Stimulated activated CD8-positive, alpha-beta memory T cell treated with anti-CD3 and anti-CD28 coated beads, Interleukin-7, amount 100 ng/mL, for 1 hour (primary cell): ENCODE data around the gene CHAF1A.

Experiments
- DNase-seq, 2 donors: peaks; one replicate each; pipeline ENCODE4 v3.0.0-alpha.2; 2020; ENCODE audit warnings: low read depth in 2 of 2

The CHAF1A gene

GRCh38 chr19:4456476-4456842 lies 54.0 kb downstream of the CHAF1A start:
- no peak for DNase-seq

- DNase-seq, result peak in 1 of 2 donors; percentile 10
Measured at GRCh38 chr19:4456843-4457653, 54.6 kb downstream of the CHAF1A start.

DNA sequence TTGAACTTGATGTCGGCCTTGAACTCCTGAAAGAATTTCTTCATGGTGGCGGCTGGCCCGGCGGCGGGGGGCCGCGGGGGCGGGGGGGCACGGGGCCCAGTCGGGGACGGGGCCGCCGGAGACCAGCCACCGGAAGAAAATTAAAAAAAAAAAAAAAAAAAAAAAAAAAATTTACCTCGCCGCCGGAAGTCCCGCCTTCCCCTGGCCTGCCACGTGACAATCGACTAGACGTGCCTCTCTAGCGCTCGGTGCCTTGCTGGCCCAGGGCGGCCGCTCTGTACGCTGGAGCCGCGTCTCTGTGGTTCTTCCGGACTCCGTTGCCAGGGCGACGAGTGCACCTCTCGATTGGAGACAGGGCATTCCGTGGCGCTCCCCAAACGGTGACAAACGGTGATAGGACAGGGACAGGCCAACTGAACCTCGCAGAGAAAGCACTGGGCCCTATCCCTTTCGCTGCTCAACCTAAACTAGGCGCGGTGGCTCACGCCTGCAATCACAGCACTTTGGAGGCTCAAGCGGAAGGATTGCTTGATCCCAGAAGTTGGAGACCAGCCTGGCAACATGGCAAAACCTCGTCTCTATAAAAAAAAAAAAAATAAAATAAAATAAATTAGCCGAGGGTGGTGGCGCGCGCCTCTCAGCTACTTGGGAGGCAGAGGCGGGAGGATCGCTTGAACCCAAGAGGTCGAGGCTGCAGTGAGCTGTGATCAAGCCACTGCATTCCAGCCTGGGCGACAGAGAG lies 55.4 kb downstream of the CHAF1A start, which contains the start of gene UBXN6:
UBXN6 (minus strand) TSS at position 141 of the 742 bp plus-strand sequence; CDS start at position 44, 97 bp downstream.
- DNase-seq, result peak; percentile 90 to 93

DNA sequence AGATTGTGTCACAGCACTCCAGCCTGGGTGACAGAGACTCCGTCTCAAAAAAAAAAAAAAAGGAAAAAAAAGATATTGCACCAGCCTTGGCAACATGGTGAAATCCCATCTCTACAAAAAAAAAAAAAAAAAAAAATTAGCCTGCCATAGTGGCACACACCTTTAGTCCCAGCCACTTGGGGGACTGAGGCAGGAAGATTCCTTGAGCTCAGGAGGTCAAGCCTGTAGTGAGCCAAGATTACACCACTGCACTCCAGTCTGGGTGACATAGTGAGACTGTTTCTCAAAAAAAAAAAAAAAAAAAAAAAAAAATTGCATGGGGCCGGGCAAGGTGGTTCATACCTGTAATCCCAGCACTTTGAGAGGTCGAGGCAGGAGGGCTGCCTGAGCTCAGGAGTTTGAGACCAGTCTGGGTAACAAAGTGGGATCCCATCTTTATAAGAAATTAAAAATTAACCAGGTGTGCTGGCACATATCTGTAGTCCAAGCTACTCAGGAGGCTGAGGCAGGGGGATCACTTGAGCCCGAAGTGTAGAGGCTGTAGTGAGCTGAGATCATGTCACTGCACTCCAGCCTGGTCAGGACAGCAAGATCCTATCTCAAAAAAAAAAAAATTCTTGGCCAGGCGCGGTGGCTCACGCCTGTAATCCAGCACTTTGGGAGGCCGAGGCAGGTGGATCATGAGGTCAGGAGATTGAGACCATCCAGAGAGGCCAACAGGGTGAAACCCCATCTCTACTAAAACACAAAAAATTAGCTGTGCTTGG lies 62.6 kb downstream of the CHAF1A start:
- DNase-seq, result no peak

- DNase-seq, result no peak
Measured at GRCh38 chr19:4467835-4468234, 65.4 kb downstream of the CHAF1A start.

- DNase-seq, result peak; percentile 90 to 91
Measured at GRCh38 chr19:4471403-4472173, 69.1 kb downstream of the CHAF1A start.

GRCh38 chr19:4472174-4472974 lies 69.9 kb downstream of the CHAF1A start, which contains the start of gene HDGFL2:
Gene HDGFL2 (plus strand): TSS chr19:4472297. CDS start chr19:4472351, 54 bp downstream.
- DNase-seq, result no peak

DNA sequence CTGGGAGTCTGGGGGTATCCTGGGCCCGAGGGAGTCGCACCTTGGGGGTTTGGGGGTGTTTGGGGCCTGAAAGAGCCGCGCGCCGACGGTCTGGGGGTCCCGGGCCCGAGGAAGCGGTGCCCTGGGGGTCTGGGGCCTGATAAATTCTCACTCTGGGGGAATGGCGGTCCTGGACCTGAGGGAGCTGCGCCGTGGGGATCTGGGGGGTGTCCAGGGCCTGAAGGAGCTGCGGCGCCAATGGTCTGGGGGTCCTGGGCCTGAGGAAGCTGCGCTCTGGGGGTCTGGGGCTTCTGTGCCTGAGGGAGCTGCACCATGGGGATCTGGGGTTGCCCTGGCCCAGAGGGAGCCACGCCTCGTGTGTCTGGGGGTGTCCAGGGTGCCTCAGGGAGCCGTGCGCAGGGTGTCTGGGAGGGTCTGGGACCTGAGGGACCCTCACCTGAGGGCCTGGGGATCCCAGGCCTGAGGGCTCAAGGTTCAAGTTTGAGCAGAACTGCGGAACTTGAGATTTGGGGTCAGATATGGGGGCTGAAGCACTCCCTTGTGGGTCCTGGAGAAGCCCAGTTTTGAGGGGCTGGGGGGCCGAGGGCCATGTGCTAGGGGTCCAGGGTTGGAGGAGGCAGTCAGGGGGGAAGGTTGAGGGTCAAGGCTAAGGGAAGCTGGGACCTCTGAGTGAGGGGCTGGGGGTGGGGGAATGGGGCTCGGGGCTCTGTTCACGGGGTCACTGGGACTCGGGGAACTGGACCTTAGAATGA lies 70.7 kb downstream of the CHAF1A start:
- no peak for DNase-seq

DNA sequence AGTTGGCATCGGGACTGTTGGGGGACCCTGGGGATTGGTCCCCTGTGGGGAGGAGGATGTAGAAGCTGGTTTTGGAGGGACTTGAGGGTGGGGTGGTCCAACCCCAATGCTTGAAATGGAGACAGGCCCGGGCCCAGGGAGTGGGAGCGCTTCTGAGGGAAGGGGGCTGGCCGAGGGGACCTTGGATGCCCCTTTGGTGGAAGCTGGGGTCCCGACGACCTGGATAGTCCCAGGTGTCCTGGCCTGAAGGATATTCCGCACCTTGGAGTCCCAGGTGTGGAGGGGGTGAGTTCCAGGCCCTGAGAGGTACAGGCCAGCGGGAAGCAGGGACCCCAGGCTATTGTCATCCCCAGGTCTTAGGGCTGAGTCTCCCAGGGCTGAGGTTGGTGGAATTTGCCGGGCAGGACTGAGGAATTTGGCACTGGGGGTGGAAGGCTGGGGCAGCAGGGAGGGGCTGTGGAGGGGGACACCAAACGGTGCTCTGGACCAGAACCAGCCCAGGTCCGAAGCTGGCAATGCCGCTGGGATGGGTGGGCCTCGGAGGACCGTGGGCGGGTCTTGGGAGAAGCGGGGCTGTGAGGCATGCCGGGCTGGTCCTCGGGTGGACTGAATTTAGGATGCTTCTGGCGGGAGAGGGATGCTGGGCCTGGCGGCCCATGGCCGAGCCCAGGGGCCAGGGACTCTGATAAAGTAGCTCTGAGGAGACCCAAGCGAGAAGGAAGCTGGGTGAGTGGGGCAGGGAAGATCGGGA lies 71.5 kb downstream of the CHAF1A start:
- DNase-seq, result no peak

- no peak for DNase-seq
Measured at GRCh38 chr19:4474514-4475022, 72.1 kb downstream of the CHAF1A start.

- no peak for DNase-seq
Measured at GRCh38 chr19:4477034-4477801, 74.8 kb downstream of the CHAF1A start.

DNA sequence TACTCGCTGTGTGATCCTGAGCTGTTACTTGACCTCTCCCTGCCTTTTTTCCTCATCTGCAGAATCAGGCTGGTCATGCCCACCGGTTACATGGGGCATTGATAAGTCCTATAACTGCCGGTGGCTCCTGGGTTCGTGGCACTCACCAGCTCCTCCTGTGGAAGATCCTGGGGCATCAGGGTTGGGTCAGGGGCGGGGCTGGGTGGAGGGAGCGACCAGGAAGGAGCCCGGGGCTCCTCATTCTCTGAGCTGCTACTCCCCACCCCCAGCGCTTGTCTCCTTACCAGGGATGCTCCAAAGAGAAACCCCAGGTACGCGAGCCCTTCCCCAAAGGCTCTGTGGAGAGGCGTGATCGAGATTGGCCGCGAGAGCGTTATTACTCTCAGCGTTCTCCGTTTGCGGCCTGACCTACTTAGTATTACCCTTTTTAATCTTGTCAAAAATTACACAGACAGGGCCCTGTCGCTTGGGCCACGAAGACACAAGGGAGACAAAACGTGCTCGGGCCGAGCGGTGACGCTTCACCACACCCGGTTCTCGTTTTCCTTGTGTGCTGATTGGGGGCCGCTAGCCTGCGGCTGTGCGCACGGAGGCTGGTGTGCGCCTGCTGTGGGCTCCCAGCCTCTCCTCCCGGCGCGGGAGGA lies 80.4 kb downstream of the CHAF1A start:
- no peak for DNase-seq

DNA sequence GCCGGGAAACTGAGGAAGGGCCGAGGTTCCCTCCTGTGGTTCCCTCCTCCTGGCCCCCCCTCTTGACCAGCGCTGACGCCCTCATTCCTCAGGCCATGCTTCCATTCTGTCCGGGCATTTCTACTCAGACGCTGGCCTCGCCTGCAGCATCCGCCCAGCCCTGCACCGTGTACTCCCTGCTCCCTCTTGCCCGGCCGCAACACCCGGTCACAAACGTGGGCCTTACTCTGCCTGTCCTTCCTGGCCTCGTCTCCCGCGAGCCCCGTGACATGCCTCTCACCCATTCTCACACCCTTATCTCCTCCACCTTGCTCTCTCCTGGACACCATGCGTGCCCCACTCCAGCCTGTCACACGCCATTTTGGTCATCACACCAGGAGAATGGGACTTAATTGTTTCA lies 80.9 kb downstream of the CHAF1A start:
- no peak for DNase-seq

GRCh38 chr19:4487572-4487971 lies 85.1 kb downstream of the CHAF1A start:
- no peak for DNase-seq

- DNase-seq, result no peak
Measured at GRCh38 chr19:4488496-4488895, 86.1 kb downstream of the CHAF1A start.

GRCh38 chr19:4491446-4491845 lies 89.0 kb downstream of the CHAF1A start:
- DNase-seq, result no peak

- no peak for DNase-seq
Measured at GRCh38 chr19:4492337-4493103, 90.1 kb downstream of the CHAF1A start.
